ENCODE measurements around the gene SCN5A.

SCN5A gene

GRCh38 chr3:38658841-38659240 lies 9.4 kb upstream of the SCN5A start:
- Histone ChIP-seq H3K27ac (no peak overlapping the region), H3K27me3 (peaks cover 21% of the 10 kb centered on the region), H3K4me1 (ENCODE audit: control insufficient read depth in 1 of 2, insufficient read depth in 1 of 2, low read depth in 1 of 2, low read length in 1 of 2) (peaks cover 20 to 30% of the 10 kb centered on the region in 2 experiments), H3K36me3 (no peaks in the 10 kb centered on the region), H3K9me3 (peaks cover 6% of the 10 kb centered on the region), H3K4me3 (ENCODE audit: low read depth in 1 of 2, low read length in 1 of 2) (no peak overlapping the region)
- TF ChIP-seq CTCF (IDR thresholded peaks at IDR 0.05): no peak

GRCh38 chr3:38657369-38657768 lies 7.9 kb upstream of the SCN5A start:
- peaks cover 6% of the 10 kb centered on the region for H3K9me3 ChIP-seq
- peaks cover 21% of the 10 kb centered on the region for H3K27me3 ChIP-seq
- TF ChIP-seq CTCF (IDR thresholded peaks at IDR 0.05): no peak
- H3K4me1 ChIP-seq (ENCODE audit: control insufficient read depth in 1 of 2, insufficient read depth in 1 of 2, low read depth in 1 of 2, low read length in 1 of 2): peaks cover 23 to 35% of the 10 kb centered on the region in 2 experiments
- no peak overlapping the region for H3K27ac ChIP-seq
- no peak overlapping the region for H3K4me3 ChIP-seq (ENCODE audit: low read depth in 1 of 2, low read length in 1 of 2)
- no peaks in the 10 kb centered on the region for H3K36me3 ChIP-seq

GRCh38 chr3:38655708-38656300 lies 6.3 kb upstream of the SCN5A start:
- Histone ChIP-seq H3K4me1 (ENCODE audit: control insufficient read depth in 1 of 2, insufficient read depth in 1 of 2, low read depth in 1 of 2, low read length in 1 of 2) (peaks cover 29 to 44% of the 10 kb centered on the region in 2 experiments), H3K27me3 (peaks cover 26% of the 10 kb centered on the region), H3K36me3 (no peaks in the 10 kb centered on the region), H3K9me3 (no peaks in the 10 kb centered on the region), H3K4me3 (ENCODE audit: low read depth in 1 of 2, low read length in 1 of 2) (no peak overlapping the region), H3K27ac (no peak overlapping the region)
- TF ChIP-seq CTCF (IDR thresholded peaks at IDR 0.05): no peak

- peaks cover 41% of the 10 kb centered on the region for H3K27me3 ChIP-seq
- peaks cover 43 to 54% of the 10 kb centered on the region in 2 experiments for H3K4me1 ChIP-seq (ENCODE audit: control insufficient read depth in 1 of 2, insufficient read depth in 1 of 2, low read depth in 1 of 2, low read length in 1 of 2)
- no peaks in the 10 kb centered on the region for H3K9me3 ChIP-seq
- H3K36me3 ChIP-seq: no peaks in the 10 kb centered on the region
- no peak overlapping the region for H3K27ac ChIP-seq
- H3K4me3 ChIP-seq (ENCODE audit: low read depth in 1 of 2, low read length in 1 of 2): no peak overlapping the region
- TF ChIP-seq CTCF (IDR thresholded peaks at IDR 0.05): no peak
Observed at GRCh38 chr3:38653685-38654537, 4.4 kb upstream of the SCN5A start.

- H3K27me3 ChIP-seq: peaks cover 45% of the 10 kb centered on the region
- no peak overlapping the region for H3K27ac ChIP-seq
- peaks cover 50 to 59% of the 10 kb centered on the region in 2 experiments for H3K4me1 ChIP-seq (ENCODE audit: control insufficient read depth in 1 of 2, insufficient read depth in 1 of 2, low read depth in 1 of 2, low read length in 1 of 2)
- no peak overlapping the region for H3K4me3 ChIP-seq (ENCODE audit: low read depth in 1 of 2, low read length in 1 of 2)
- H3K9me3 ChIP-seq: no peaks in the 10 kb centered on the region
- no peak for TF ChIP-seq CTCF (IDR thresholded peaks at IDR 0.05)
- no peaks in the 10 kb centered on the region for H3K36me3 ChIP-seq
Observed at GRCh38 chr3:38652934-38653333, 3.4 kb upstream of the SCN5A start.

Measured in neutrophil (primary cell).